K562 (cell line): ENCODE results near the gene COL1A1. TPM values are rescaled to one million over a fixed set of nuclear protein-coding genes. Genes with fewer than 3 reads are reported as not detected.

Experiments
- BRF1 ChIP-seq: IDR thresholded peaks from 3 replicates; pipeline ENCODE4 v1.6.1; 2011; ENCODE audit warnings: borderline replicate concordance, mild to moderate bottlenecking; ENCODE audit not compliant: insufficient read length; ENCODE audit errors: extremely low read depth
- ELF4 ChIP-seq: fragments of 450-650 bp; formaldehyde crosslinking; IDR thresholded peaks from 2 replicates; pipeline ENCODE4 v1.4.0; 2022; ENCODE audit warnings: missing genetic modification characterization
- FOSL1 ChIP-seq: fragments of 200-800 bp; sonication (Bioruptor generic); conservative IDR thresholded peaks from 2 replicates; pipeline ENCODE4 v1.6.1; 2016; ENCODE audit warnings: missing genetic modification characterization, missing compliant biosample characterization
- GTF2F1 ChIP-seq: IDR thresholded peaks from 2 replicates; pipeline ENCODE4 v1.6.1; 2011; ENCODE audit warnings: low read depth, low read length, improper control_type of control experiment
- HDAC8 ChIP-seq: fragments of 450-650 bp; IDR thresholded peaks from 2 replicates; pipeline ENCODE4 v1.6.1; 2016; ENCODE audit warnings: mild to moderate bottlenecking, missing genetic modification characterization, moderate library complexity, missing compliant biosample characterization
- HNRNPK ChIP-seq: fragments of 200-400 bp; formaldehyde crosslinking; IDR thresholded peaks from one replicate; pipeline ENCODE4 v1.6.1; 2018; ENCODE audit warnings: mild to moderate bottlenecking, low read depth, low read length; ENCODE audit not compliant: poor library complexity, severe bottlenecking
- L3MBTL2 ChIP-seq: fragments of 450-650 bp; IDR thresholded peaks from 2 replicates; pipeline ENCODE4 v1.6.1; 2016; ENCODE audit warnings: mild to moderate bottlenecking, moderate library complexity
- NFATC3 ChIP-seq: fragments of 450-650 bp; IDR thresholded peaks from 2 replicates; pipeline ENCODE4 v1.6.1; 2017; ENCODE audit warnings: mild to moderate bottlenecking
- NRF1 ChIP-seq, 2 experiments: fragments of 450-650 bp; IDR thresholded peaks in 1 of 2; conservative IDR thresholded peaks in 1 of 2; 2 replicates each; pipeline ENCODE4 v1.6.1; 2014; ENCODE audit warnings: mild to moderate bottlenecking in 2 of 2
- PTRF ChIP-seq: fragments of 450-650 bp; IDR thresholded peaks from 2 replicates; pipeline ENCODE4 v1.6.1; 2016; ENCODE audit warnings: mild to moderate bottlenecking, missing genetic modification characterization, missing compliant biosample characterization
- PTTG1 ChIP-seq: fragments of 450-650 bp; IDR thresholded peaks from 2 replicates; pipeline ENCODE4 v1.6.1; 2016; ENCODE audit warnings: low read depth, mild to moderate bottlenecking, missing genetic modification characterization, missing compliant biosample characterization
- SLC30A9 ChIP-seq: fragments of 250-450 bp; sonication (Bioruptor Pico); IDR thresholded peaks from 2 replicates; pipeline ENCODE4 v1.8.0; 2022; ENCODE audit warnings: mild to moderate bottlenecking, moderate library complexity
- SMAD3 ChIP-seq: fragments of 450-650 bp; formaldehyde crosslinking; conservative IDR thresholded peaks from 2 replicates; pipeline ENCODE4 v1.4.0; 2020; ENCODE audit warnings: mild to moderate bottlenecking
- TCFL5 ChIP-seq: fragments of 250-450 bp; sonication (Bioruptor Pico); conservative IDR thresholded peaks from 2 replicates; pipeline ENCODE4 v1.6.1; 2021; ENCODE audit warnings: mild to moderate bottlenecking, moderate library complexity, matching md5 sums
- ZNF224 ChIP-seq: sonication (generic); formaldehyde crosslinking; IDR thresholded peaks from 2 replicates; pipeline ENCODE4 v1.8.0; 2022; ENCODE audit warnings: mild to moderate bottlenecking, missing genetic modification reagents
- ZNF354B ChIP-seq: fragments of 250-450 bp; sonication (Bioruptor Pico); IDR thresholded peaks from 2 replicates; pipeline ENCODE4 v1.4.0; 2020
- ZNF445 ChIP-seq: fragments of 250-450 bp; sonication (Bioruptor Pico); IDR thresholded peaks from 2 replicates; pipeline ENCODE4 v1.4.0; 2020; ENCODE audit warnings: low read depth, mild to moderate bottlenecking, moderate library complexity
- ZNF561 ChIP-seq: fragments of 450-650 bp; formaldehyde crosslinking; conservative IDR thresholded peaks from 2 replicates; pipeline ENCODE4 v1.4.0; 2020; ENCODE audit warnings: mild to moderate bottlenecking, moderate library complexity
- polyA plus RNA-seq, 8 experiments: library from polyadenylated mRNA; depleted of rRNA in 4 of 8; stranded (reverse) in 5 of 8; unstranded in 3 of 8; fragments of >200 nt; fragmentation: Nextera tagmentation in 2 of 8; fragmentation: Illumina TruSeq in 1 of 8; extraction: Ambion mirVana in 2 of 8; extraction: Trizol in 1 of 8; gene quantifications; 2 replicates each; pipeline versions ENCODE4 v1.2.1 to v1.2.3, GENCODE V29; 2011 to 2014; ENCODE audit warnings: inconsistent platforms in 1 of 8, missing spikeins in 1 of 8
- total RNA-seq, 7 experiments: library from RNA; depleted of rRNA in 6 of 7; stranded (reverse); fragments of >200 nt in 6 of 7; fragmentation: Illumina TruSeq in 2 of 7; extraction: Trizol in 2 of 7; gene quantifications; 2 replicates each; pipeline versions ENCODE4 v1.2.1 to v1.2.3, GENCODE V29; 2011 to 2021; ENCODE audit warnings: low replicate concordance in 1 of 7
- TF ChIP-seq, protein P1 (sequence below): fragments of 450-650 bp; formaldehyde crosslinking; conservative IDR thresholded peaks from 2 replicates; pipeline ENCODE4 v1.4.0; 2022; ENCODE audit warnings: mild to moderate bottlenecking, missing genetic modification characterization
- TF ChIP-seq, protein P2 (sequence below): fragments of 250-450 bp; sonication (Bioruptor Pico); IDR thresholded peaks from 2 replicates; pipeline ENCODE4 v1.9.0; 2021; ENCODE audit warnings: mild to moderate bottlenecking, inconsistent platforms
- TF ChIP-seq, protein P3 (sequence below): fragments of 250-450 bp; sonication (Bioruptor Pico); IDR thresholded peaks from 2 replicates; pipeline ENCODE4 v1.4.0; 2020; ENCODE audit warnings: mild to moderate bottlenecking, moderate library complexity
- TF ChIP-seq, protein P4 (sequence below): sonication (generic); formaldehyde crosslinking; IDR thresholded peaks from 2 replicates; pipeline ENCODE4 v1.8.0; 2022; ENCODE audit warnings: mild to moderate bottlenecking, missing genetic modification reagents

The COL1A1 gene
- total and polyA plus RNA-seq, 9 of the 15 experiments (the other 6 are each of a cell fraction or from before 2014, with no cell fraction given), result 0.04 to 3.4 (median 0.18) TPM

DNA sequence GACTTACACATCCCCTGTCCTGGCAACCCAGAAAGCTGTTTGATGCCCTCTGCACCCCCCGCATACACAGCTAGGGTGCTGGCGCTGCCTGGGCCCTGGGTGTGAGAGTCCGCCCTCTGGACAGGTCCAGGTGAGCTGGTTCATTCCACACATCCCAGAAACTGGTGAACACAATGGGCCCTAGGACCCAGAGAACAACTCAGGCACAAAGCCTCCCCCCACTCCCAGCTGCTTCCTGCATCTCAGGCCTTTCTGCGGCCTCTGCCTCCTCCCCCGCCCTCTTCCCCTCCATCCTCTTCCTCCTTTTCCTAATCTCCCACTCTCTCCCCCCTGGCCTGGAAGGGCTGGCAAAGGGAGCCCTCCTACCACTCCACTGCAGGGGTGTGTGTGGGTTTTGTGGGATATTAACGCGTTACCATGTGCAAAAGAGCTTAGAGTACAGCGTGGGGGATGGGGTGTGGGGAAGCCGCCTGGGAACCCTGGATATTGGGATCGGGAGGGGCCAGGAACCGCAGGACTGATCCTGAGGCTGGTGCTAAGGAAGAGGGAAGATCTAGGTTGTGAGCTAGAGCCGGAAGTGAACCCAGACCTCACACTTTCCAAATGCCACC is 49.4 kb downstream of the COL1A1 start (continued):
- TF ChIP-seq, protein P1, sequence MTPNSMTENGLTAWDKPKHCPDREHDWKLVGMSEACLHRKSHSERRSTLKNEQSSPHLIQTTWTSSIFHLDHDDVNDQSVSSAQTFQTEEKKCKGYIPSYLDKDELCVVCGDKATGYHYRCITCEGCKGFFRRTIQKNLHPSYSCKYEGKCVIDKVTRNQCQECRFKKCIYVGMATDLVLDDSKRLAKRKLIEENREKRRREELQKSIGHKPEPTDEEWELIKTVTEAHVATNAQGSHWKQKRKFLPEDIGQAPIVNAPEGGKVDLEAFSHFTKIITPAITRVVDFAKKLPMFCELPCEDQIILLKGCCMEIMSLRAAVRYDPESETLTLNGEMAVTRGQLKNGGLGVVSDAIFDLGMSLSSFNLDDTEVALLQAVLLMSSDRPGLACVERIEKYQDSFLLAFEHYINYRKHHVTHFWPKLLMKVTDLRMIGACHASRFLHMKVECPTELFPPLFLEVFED (CRISPR knock-in tag), result peak; percentile 69; the same call in 1 of the 2 replicates
- TF ChIP-seq NFATC3 (no peak), SMAD3 (CRISPR knock-in tag) (no peak), ZNF561 (CRISPR knock-in tag) (no peak), ZNF354B (CRISPR knock-in tag) (no peak), ZNF224 (no peak), ELF4 (CRISPR knock-in tag) (peak; percentile 51; the same call in 1 of the 2 replicates), NRF1 (conservative IDR thresholded peaks at IDR 0.05 in 1 of 2, IDR thresholded peaks at IDR 0.05 in 1 of 2) (no peak), GTF2F1 (no peak), HDAC8 (tag) (no peak), PTTG1 (tag) (no peak), PTRF (no peak), FOSL1 (tag) (no peak), TCFL5 (no peak), SLC30A9 (no peak), HNRNPK (no peak), L3MBTL2 (no peak; the same call in 1 of the 2 replicates), BRF1 (no peak), ZNF445 (CRISPR knock-in tag) (no peak)
- TF ChIP-seq, protein P2, sequence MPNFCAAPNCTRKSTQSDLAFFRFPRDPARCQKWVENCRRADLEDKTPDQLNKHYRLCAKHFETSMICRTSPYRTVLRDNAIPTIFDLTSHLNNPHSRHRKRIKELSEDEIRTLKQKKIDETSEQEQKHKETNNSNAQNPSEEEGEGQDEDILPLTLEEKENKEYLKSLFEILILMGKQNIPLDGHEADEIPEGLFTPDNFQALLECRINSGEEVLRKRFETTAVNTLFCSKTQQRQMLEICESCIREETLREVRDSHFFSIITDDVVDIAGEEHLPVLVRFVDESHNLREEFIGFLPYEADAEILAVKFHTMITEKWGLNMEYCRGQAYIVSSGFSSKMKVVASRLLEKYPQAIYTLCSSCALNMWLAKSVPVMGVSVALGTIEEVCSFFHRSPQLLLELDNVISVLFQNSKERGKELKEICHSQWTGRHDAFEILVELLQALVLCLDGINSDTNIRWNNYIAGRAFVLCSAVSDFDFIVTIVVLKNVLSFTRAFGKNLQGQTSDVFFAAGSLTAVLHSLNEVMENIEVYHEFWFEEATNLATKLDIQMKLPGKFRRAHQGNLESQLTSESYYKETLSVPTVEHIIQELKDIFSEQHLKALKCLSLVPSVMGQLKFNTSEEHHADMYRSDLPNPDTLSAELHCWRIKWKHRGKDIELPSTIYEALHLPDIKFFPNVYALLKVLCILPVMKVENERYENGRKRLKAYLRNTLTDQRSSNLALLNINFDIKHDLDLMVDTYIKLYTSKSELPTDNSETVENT (CRISPR knock-in tag), result no peak
- TF ChIP-seq, protein P3, sequence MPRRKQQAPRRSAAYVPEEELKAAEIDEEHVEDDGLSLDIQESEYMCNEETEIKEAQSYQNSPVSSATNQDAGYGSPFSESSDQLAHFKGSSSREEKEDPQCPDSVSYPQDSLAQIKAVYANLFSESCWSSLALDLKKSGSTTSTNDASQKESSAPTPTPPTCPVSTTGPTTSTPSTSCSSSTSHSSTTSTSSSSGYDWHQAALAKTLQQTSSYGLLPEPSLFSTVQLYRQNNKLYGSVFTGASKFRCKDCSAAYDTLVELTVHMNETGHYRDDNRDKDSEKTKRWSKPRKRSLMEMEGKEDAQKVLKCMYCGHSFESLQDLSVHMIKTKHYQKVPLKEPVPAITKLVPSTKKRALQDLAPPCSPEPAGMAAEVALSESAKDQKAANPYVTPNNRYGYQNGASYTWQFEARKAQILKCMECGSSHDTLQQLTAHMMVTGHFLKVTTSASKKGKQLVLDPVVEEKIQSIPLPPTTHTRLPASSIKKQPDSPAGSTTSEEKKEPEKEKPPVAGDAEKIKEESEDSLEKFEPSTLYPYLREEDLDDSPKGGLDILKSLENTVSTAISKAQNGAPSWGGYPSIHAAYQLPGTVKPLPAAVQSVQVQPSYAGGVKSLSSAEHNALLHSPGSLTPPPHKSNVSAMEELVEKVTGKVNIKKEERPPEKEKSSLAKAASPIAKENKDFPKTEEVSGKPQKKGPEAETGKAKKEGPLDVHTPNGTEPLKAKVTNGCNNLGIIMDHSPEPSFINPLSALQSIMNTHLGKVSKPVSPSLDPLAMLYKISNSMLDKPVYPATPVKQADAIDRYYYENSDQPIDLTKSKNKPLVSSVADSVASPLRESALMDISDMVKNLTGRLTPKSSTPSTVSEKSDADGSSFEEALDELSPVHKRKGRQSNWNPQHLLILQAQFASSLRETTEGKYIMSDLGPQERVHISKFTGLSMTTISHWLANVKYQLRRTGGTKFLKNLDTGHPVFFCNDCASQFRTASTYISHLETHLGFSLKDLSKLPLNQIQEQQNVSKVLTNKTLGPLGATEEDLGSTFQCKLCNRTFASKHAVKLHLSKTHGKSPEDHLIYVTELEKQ (CRISPR knock-in tag), result no peak
- TF ChIP-seq, protein P4, sequence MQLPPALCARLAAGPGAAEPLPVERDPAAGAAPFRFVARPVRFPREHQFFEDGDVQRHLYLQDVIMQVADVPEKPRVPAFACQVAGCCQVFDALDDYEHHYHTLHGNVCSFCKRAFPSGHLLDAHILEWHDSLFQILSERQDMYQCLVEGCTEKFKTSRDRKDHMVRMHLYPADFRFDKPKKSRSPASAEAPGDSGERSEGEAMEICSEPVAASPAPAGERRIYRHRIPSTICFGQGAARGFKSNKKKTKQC (CRISPR knock-in tag), result no peak
